GM12878 (cell line): ENCODE data around the gene TAC3.
A peak's percentile ranks its signal among the peaks of the same experiment; 100 is the strongest.

Experiments used
- EGR1 ChIP-seq, 2 experiments: IDR thresholded peaks; 1 replicate in 1 of 2; 2 replicates in 1 of 2; pipeline ENCODE4 v1.6.1; 2011 to 2012; ENCODE audit warnings: low read depth in 2 of 2, low read length in 2 of 2, borderline replicate concordance in 1 of 2, mild to moderate bottlenecking in 1 of 2, moderate library complexity in 1 of 2
- EZH2 ChIP-seq: IDR thresholded peaks from 2 replicates; pipeline ENCODE4 v1.6.1; 2012; ENCODE audit warnings: low read depth, mild to moderate bottlenecking, control low read depth, inconsistent platforms, low read length, borderline replicate concordance; ENCODE audit not compliant: control insufficient read depth
- NFYB ChIP-seq: IDR thresholded peaks from 2 replicates; pipeline ENCODE4 v1.6.1; 2011; ENCODE audit warnings: low read depth, mild to moderate bottlenecking, low read length, improper control_type of control experiment, moderate library complexity; ENCODE audit not compliant: insufficient read depth
- PML ChIP-seq: IDR thresholded peaks from 2 replicates; pipeline ENCODE4 v1.6.1; 2012; ENCODE audit warnings: low read length, inconsistent platforms
- POLR2A ChIP-seq: IDR thresholded peaks from 2 replicates; pipeline ENCODE4 v1.6.1; 2011; ENCODE audit warnings: low read depth, mild to moderate bottlenecking, low read length
- SP1 ChIP-seq: IDR thresholded peaks from one replicate; pipeline ENCODE4 v1.6.1; 2011; ENCODE audit warnings: low read depth, low read length
- SRF ChIP-seq, 2 experiments: IDR thresholded peaks; 2 replicates each; pipeline ENCODE4 v1.6.1; 2011; ENCODE audit warnings: low read depth in 2 of 2, low read length in 2 of 2, mild to moderate bottlenecking in 1 of 2, moderate library complexity in 1 of 2
- TARDBP ChIP-seq: IDR thresholded peaks from 2 replicates; pipeline ENCODE4 v1.6.1; 2016; ENCODE audit warnings: borderline replicate concordance
- TCF12 ChIP-seq: IDR thresholded peaks from 2 replicates; pipeline ENCODE4 v1.6.1; 2011; ENCODE audit warnings: low read depth, mild to moderate bottlenecking, low read length
- ZNF207 ChIP-seq: fragments of 450-650 bp; IDR thresholded peaks from 2 replicates; pipeline ENCODE4 v1.6.1; 2014; ENCODE audit warnings: antibody characterized with exemption, mild to moderate bottlenecking, borderline replicate concordance
- TF ChIP-seq, protein P1 (sequence below): fragments of 450-650 bp; IDR thresholded peaks from 2 replicates; pipeline ENCODE4 v1.6.1; 2017; ENCODE audit warnings: mild to moderate bottlenecking, moderate library complexity
- TF ChIP-seq, protein P2 (sequence below), 3 experiments: IDR thresholded peaks in 2 of 3; conservative IDR thresholded peaks in 1 of 3; 2 replicates each; pipeline ENCODE4 v1.5.1; 2011; ENCODE audit warnings: low read depth in 3 of 3, low read length in 3 of 3, mild to moderate bottlenecking in 3 of 3, control low read depth in 2 of 3, moderate library complexity in 2 of 3, inconsistent platforms in 1 of 3, mixed read lengths in 1 of 3; ENCODE audit not compliant: control insufficient read depth in 2 of 3, insufficient read depth in 1 of 3; ENCODE audit errors: extremely low read depth in 1 of 3
- TF ChIP-seq, protein P3 (sequence below): IDR thresholded peaks from 2 replicates; pipeline ENCODE4 v1.6.1; 2012; ENCODE audit warnings: low read depth, low read length, improper control_type of control experiment
- TF ChIP-seq, protein P4 (sequence below): fragments of 450-650 bp; IDR thresholded peaks from 2 replicates; pipeline ENCODE4 v1.6.1; 2016; ENCODE audit warnings: mild to moderate bottlenecking, moderate library complexity, borderline replicate concordance

DNA sequence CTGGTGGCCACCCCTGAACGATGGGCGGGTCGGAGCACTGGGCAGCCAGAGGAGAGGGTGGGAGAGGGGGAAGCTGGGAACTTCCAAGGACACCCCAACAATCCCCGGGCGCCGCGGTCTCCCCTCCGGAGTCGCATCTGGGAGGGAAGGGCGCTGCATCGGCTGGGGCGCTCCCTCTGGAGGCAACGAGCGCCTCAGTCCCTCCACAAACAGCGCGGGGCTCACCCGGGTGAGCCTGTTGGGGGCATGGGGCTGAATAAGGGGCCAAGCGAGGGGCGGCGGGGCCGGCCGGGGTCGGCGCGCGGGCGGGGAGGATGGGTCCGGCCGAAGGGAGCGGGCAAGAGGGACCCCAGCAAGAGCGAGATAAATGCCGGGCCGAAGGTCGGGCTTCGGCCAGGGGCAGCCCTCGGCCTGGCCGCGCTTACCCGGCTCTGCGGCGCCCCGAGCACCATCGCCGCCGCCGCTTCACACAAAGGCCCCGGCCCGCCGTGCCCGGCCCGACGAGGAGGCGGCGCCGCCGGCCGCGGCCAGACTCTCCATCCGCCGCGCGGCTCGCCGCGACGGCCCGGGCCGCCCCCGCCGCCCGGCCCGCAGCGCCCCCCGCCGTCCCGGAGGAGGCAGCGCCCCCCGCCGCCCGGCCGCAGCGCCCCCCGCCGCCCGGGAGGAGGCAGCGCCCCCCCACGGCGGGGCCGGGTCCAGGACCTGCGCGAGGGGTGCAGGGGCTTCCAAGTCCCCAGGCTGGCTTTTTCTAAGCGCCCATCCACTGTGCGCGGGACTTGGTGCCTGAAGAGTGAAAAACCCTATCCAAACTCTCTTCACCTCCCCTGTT, 10.1 kb downstream of the TAC3 start, which contains the start of gene ZBTB39:
- TF ChIP-seq, protein P1, sequence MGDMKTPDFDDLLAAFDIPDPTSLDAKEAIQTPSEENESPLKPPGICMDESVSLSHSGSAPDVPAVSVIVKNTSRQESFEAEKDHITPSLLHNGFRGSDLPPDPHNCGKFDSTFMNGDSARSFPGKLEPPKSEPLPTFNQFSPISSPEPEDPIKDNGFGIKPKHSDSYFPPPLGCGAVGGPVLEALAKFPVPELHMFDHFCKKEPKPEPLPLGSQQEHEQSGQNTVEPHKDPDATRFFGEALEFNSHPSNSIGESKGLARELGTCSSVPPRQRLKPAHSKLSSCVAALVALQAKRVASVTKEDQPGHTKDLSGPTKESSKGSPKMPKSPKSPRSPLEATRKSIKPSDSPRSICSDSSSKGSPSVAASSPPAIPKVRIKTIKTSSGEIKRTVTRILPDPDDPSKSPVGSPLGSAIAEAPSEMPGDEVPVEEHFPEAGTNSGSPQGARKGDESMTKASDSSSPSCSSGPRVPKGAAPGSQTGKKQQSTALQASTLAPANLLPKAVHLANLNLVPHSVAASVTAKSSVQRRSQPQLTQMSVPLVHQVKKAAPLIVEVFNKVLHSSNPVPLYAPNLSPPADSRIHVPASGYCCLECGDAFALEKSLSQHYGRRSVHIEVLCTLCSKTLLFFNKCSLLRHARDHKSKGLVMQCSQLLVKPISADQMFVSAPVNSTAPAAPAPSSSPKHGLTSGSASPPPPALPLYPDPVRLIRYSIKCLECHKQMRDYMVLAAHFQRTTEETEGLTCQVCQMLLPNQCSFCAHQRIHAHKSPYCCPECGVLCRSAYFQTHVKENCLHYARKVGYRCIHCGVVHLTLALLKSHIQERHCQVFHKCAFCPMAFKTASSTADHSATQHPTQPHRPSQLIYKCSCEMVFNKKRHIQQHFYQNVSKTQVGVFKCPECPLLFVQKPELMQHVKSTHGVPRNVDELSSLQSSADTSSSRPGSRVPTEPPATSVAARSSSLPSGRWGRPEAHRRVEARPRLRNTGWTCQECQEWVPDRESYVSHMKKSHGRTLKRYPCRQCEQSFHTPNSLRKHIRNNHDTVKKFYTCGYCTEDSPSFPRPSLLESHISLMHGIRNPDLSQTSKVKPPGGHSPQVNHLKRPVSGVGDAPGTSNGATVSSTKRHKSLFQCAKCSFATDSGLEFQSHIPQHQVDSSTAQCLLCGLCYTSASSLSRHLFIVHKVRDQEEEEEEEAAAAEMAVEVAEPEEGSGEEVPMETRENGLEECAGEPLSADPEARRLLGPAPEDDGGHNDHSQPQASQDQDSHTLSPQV, result no peak
- TF ChIP-seq SRF (IDR thresholded peaks at IDR 0.05; ENCODE audit: low read depth in 2 of 2, low read length in 2 of 2) (peak in 1 of 2 experiments; percentile 1; a peak in 1 of 4 replicates), PML (no peak), ZNF207 (no peak), EZH2 (no peak), POLR2A (peak; percentile 79), NFYB (no peak), EGR1 (IDR thresholded peaks at IDR 0.05; ENCODE audit: borderline replicate concordance in 1 of 2, low read depth in 2 of 2, low read length in 2 of 2) (peak in 1 of 2 experiments; percentile 79; a peak in 2 of 3 replicates), TARDBP (no peak), SP1 (no peak), TCF12 (no peak)
- TF ChIP-seq, protein P2, sequence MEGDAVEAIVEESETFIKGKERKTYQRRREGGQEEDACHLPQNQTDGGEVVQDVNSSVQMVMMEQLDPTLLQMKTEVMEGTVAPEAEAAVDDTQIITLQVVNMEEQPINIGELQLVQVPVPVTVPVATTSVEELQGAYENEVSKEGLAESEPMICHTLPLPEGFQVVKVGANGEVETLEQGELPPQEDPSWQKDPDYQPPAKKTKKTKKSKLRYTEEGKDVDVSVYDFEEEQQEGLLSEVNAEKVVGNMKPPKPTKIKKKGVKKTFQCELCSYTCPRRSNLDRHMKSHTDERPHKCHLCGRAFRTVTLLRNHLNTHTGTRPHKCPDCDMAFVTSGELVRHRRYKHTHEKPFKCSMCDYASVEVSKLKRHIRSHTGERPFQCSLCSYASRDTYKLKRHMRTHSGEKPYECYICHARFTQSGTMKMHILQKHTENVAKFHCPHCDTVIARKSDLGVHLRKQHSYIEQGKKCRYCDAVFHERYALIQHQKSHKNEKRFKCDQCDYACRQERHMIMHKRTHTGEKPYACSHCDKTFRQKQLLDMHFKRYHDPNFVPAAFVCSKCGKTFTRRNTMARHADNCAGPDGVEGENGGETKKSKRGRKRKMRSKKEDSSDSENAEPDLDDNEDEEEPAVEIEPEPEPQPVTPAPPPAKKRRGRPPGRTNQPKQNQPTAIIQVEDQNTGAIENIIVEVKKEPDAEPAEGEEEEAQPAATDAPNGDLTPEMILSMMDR (IDR thresholded peaks at IDR 0.05 in 2 of 3, conservative IDR thresholded peaks at IDR 0.05 in 1 of 3; ENCODE audit: control insufficient read depth in 2 of 3, extremely low read depth in 1 of 3, insufficient read depth in 1 of 3, low read depth in 3 of 3, low read length in 3 of 3), result peak; percentile 48 to 61 (median 58)
- TF ChIP-seq, protein P3, sequence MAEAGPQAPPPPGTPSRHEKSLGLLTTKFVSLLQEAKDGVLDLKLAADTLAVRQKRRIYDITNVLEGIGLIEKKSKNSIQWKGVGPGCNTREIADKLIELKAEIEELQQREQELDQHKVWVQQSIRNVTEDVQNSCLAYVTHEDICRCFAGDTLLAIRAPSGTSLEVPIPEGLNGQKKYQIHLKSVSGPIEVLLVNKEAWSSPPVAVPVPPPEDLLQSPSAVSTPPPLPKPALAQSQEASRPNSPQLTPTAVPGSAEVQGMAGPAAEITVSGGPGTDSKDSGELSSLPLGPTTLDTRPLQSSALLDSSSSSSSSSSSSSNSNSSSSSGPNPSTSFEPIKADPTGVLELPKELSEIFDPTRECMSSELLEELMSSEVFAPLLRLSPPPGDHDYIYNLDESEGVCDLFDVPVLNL, result no peak
- TF ChIP-seq, protein P4, sequence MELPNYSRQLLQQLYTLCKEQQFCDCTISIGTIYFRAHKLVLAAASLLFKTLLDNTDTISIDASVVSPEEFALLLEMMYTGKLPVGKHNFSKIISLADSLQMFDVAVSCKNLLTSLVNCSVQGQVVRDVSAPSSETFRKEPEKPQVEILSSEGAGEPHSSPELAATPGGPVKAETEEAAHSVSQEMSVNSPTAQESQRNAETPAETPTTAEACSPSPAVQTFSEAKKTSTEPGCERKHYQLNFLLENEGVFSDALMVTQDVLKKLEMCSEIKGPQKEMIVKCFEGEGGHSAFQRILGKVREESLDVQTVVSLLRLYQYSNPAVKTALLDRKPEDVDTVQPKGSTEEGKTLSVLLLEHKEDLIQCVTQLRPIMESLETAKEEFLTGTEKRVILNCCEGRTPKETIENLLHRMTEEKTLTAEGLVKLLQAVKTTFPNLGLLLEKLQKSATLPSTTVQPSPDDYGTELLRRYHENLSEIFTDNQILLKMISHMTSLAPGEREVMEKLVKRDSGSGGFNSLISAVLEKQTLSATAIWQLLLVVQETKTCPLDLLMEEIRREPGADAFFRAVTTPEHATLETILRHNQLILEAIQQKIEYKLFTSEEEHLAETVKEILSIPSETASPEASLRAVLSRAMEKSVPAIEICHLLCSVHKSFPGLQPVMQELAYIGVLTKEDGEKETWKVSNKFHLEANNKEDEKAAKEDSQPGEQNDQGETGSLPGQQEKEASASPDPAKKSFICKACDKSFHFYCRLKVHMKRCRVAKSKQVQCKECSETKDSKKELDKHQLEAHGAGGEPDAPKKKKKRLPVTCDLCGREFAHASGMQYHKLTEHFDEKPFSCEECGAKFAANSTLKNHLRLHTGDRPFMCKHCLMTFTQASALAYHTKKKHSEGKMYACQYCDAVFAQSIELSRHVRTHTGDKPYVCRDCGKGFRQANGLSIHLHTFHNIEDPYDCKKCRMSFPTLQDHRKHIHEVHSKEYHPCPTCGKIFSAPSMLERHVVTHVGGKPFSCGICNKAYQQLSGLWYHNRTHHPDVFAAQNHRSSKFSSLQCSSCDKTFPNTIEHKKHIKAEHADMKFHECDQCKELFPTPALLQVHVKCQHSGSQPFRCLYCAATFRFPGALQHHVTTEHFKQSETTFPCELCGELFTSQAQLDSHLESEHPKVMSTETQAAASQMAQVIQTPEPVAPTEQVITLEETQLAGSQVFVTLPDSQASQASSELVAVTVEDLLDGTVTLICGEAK, result no peak
